ENCODE data around the gene ABCA4. TPM values are rescaled to one million over a fixed set of nuclear protein-coding genes. Genes with fewer than 3 reads are reported as not detected.
"Not testable (repeated sequence)": the region's sequence is repeated elsewhere in the genome, so short reads cannot be mapped to it uniquely, and the experiment has no call there.

The ABCA4 gene
- total RNA-seq, 2 donors from 2014 or later: not detected

- no peak overlapping the region for H3K27ac Mint-ChIP-seq
- no peak for DNase-seq (ENCODE audit: low spot score in 2 of 2)
Observed at GRCh38 chr1:94014635-94015488, 106.1 kb downstream of the ABCA4 start.

GRCh38 chr1:94014087-94014486, 106.9 kb downstream of the ABCA4 start:
- no peaks in the 10 kb centered on the region for H3K9me3 Mint-ChIP-seq
- ATAC-seq: no peak
- no peaks in the 10 kb centered on the region for H3K36me3 Mint-ChIP-seq
- DNase-seq (ENCODE audit: low spot score in 2 of 2): no peak
- no peak overlapping the region for H3K27ac Mint-ChIP-seq

More at GRCh38 chr1:94014635-94015488, 106.1 kb downstream of the ABCA4 start:
- no peaks in the 10 kb centered on the region for H3K9me3 Mint-ChIP-seq
- no peaks in the 10 kb centered on the region for H3K36me3 Mint-ChIP-seq
- ATAC-seq: peak in 1 of 2 donors; percentile 26

GRCh38 chr1:94013367-94013878, 107.5 kb downstream of the ABCA4 start:
- Mint-ChIP-seq H3K9me3 (no peaks in the 10 kb centered on the region), H3K36me3 (no peaks in the 10 kb centered on the region), H3K27ac (no peak overlapping the region)
- ATAC-seq: no peak
- no peak for DNase-seq (ENCODE audit: low spot score in 2 of 2)

- Mint-ChIP-seq H3K27ac (no peak overlapping the region), H3K36me3 (no peaks in the 10 kb centered on the region), H3K9me3 (no peaks in the 10 kb centered on the region)
- no peak for DNase-seq (ENCODE audit: low spot score in 2 of 2)
- no peak for ATAC-seq
Observed at GRCh38 chr1:94012708-94013366, 108.1 kb downstream of the ABCA4 start.

GRCh38 chr1:94011709-94012595, 109.0 kb downstream of the ABCA4 start:
- ATAC-seq: no peak
- Mint-ChIP-seq H3K36me3 (no peaks in the 10 kb centered on the region), H3K27ac (peak overlapping the region in 1 of 2 donors; percentile 2), H3K9me3 (no peaks in the 10 kb centered on the region)
- no peak for DNase-seq (ENCODE audit: low spot score in 2 of 2)

- no peak overlapping the region for H3K27ac Mint-ChIP-seq
- no peaks in the 10 kb centered on the region for H3K36me3 Mint-ChIP-seq
- no peaks in the 10 kb centered on the region for H3K9me3 Mint-ChIP-seq
- ATAC-seq (no peak), DNase-seq (ENCODE audit: low spot score in 2 of 2) (no peak)
Observed at GRCh38 chr1:94011129-94011528, 109.8 kb downstream of the ABCA4 start.

- DNase-seq (ENCODE audit: low spot score in 2 of 2) (no peak), ATAC-seq (no peak)
- no peaks in the 10 kb centered on the region for H3K9me3 Mint-ChIP-seq
- no peaks in the 10 kb centered on the region for H3K36me3 Mint-ChIP-seq
- H3K27ac Mint-ChIP-seq: no peak overlapping the region
Observed at GRCh38 chr1:94009304-94009703, 111.6 kb downstream of the ABCA4 start.

GRCh38 chr1:94006604-94007003, 114.3 kb downstream of the ABCA4 start:
- DNase-seq (ENCODE audit: low spot score in 2 of 2): no peak
- no peak overlapping the region for H3K27ac Mint-ChIP-seq
- H3K36me3 Mint-ChIP-seq: no peaks in the 10 kb centered on the region
- no peaks in the 10 kb centered on the region for H3K9me3 Mint-ChIP-seq
- ATAC-seq: no peak

- no peak overlapping the region for H3K27ac Mint-ChIP-seq
- no peak for ATAC-seq
Observed at GRCh38 chr1:94004924-94005323, 116.0 kb downstream of the ABCA4 start.

GRCh38 chr1:94002046-94002787, 118.7 kb downstream of the ABCA4 start:
- H3K36me3 Mint-ChIP-seq: no peaks in the 10 kb centered on the region
- no peak for DNase-seq (ENCODE audit: low spot score in 2 of 2)
- no peak overlapping the region for H3K27ac Mint-ChIP-seq
- no peaks in the 10 kb centered on the region for H3K9me3 Mint-ChIP-seq
- ATAC-seq: no peak

More at GRCh38 chr1:94004924-94005323, 116.0 kb downstream of the ABCA4 start:
- no peak for DNase-seq (ENCODE audit: low spot score in 2 of 2)
- Mint-ChIP-seq H3K9me3 (no peaks in the 10 kb centered on the region), H3K36me3 (no peaks in the 10 kb centered on the region)

- Mint-ChIP-seq H3K9me3 (no peaks in the 10 kb centered on the region), H3K36me3 (no peaks in the 10 kb centered on the region), H3K27ac (no peak overlapping the region)
- DNase-seq (ENCODE audit: low spot score in 2 of 2) (no peak), ATAC-seq (no peak)
Observed at GRCh38 chr1:94001397-94002045, 119.4 kb downstream of the ABCA4 start.

- H3K9me3 Mint-ChIP-seq: no peaks in the 10 kb centered on the region
- DNase-seq (ENCODE audit: low spot score in 2 of 2) (no peak), ATAC-seq (no peak)
- H3K36me3 Mint-ChIP-seq: no peaks in the 10 kb centered on the region
- H3K27ac Mint-ChIP-seq: no peak overlapping the region
Observed at GRCh38 chr1:94000510-94001282, 120.3 kb downstream of the ABCA4 start.

GRCh38 chr1:93999840-94000415, 121.0 kb downstream of the ABCA4 start:
- ATAC-seq (no peak), DNase-seq (ENCODE audit: low spot score in 2 of 2) (no peak)
- H3K9me3 Mint-ChIP-seq: no peaks in the 10 kb centered on the region
- no peak overlapping the region for H3K27ac Mint-ChIP-seq
- H3K36me3 Mint-ChIP-seq: no peaks in the 10 kb centered on the region

GRCh38 chr1:93998532-93998931, 122.4 kb downstream of the ABCA4 start:
- H3K36me3 Mint-ChIP-seq; DNase-seq (ENCODE audit: low spot score in 2 of 2); H3K27ac Mint-ChIP-seq; ATAC-seq; H3K9me3 Mint-ChIP-seq: not testable (repeated sequence)

GRCh38 chr1:93997756-93998155, 123.2 kb downstream of the ABCA4 start:
- H3K36me3 Mint-ChIP-seq: no peaks in the 10 kb centered on the region
- DNase-seq (ENCODE audit: low spot score in 2 of 2): no peak
- H3K9me3 Mint-ChIP-seq: no peaks in the 10 kb centered on the region
- ATAC-seq: no peak
- H3K27ac Mint-ChIP-seq: no peak overlapping the region
